Upper lobe of left lung (tissue), 6 donors: Measurements from ENCODE around the gene GALK2. TPM values are rescaled to one million over a fixed set of nuclear protein-coding genes. Genes with fewer than 3 reads are reported as not detected.

Experiments used
- ATAC-seq, 2 donors: fragments of 200-7000 bp; cut with Tn5 transposase; one replicate each; pipeline ENCODE4 v1.9.1; 2022; ENCODE audit warnings: mild to moderate bottlenecking in 2 of 2, moderate library complexity in 2 of 2; ENCODE audit not compliant: low FRiP score in 2 of 2
- DNase-seq, 2 donors: peaks; one replicate each; pipeline ENCODE4 v3.0.0-alpha.2; 2019 to 2020
- H3K27ac ChIP-seq, 4 donors: fragments of 200-600 bp; sonication (generic); one replicate each; pipeline ENCODE4 v1.5.1; 2016 to 2019
- H3K27me3 ChIP-seq, 4 donors: fragments of 200-600 bp; sonication (generic); one replicate each; pipeline ENCODE4 v1.5.1; 2017 to 2019
- H3K36me3 ChIP-seq, 4 donors: fragments of 200-600 bp; sonication (generic); one replicate each; pipeline ENCODE4 v1.5.1; 2016 to 2019
- H3K4me1 ChIP-seq, 4 donors: fragments of 200-600 bp; sonication (generic); one replicate each; pipeline ENCODE4 v1.5.1; 2018 to 2019
- H3K4me3 ChIP-seq, 4 donors: fragments of 200-600 bp; sonication (generic); one replicate each; pipeline ENCODE4 v1.5.1; 2017 to 2019; ENCODE audit warnings: mild to moderate bottlenecking in 2 of 4, moderate library complexity in 1 of 4
- H3K9me3 ChIP-seq, 4 donors: fragments of 200-600 bp; sonication (generic); one replicate each; pipeline ENCODE4 v1.5.1; 2018 to 2019
- CTCF ChIP-seq, 6 experiments: fragments of 450-650 bp in 4 of 6; fragments of 200-600 bp in 2 of 6; sonication (generic) in 2 of 6; IDR thresholded peaks; one replicate each; pipeline ENCODE4 v1.5.1; 2016 to 2019; ENCODE audit warnings: antibody characterized with exemption in 6 of 6
- EP300 ChIP-seq, 4 donors: sonication (generic); formaldehyde crosslinking; IDR thresholded peaks; one replicate each; pipeline ENCODE4 v1.5.1; 2017; ENCODE audit warnings: antibody characterized with exemption in 4 of 4, control low read depth in 2 of 4
- POLR2A ChIP-seq, 4 donors: fragments of 450-650 bp; IDR thresholded peaks; one replicate each; pipeline ENCODE4 v1.5.1; 2016 to 2017; ENCODE audit warnings: antibody characterized with exemption in 4 of 4, mild to moderate bottlenecking in 2 of 4
- POLR2AphosphoS5 ChIP-seq, 2 donors: sonication (generic); formaldehyde crosslinking; IDR thresholded peaks; one replicate each; pipeline ENCODE4 v1.5.1; 2017; ENCODE audit warnings: antibody characterized with exemption in 2 of 2
- WGBS, 2 donors: methylation state at CpG; one replicate each; pipeline ENCODE4 v1.1.5; 2017 to 2018; 5-methylcytosine and 5-hydroxymethylcytosine counted together
- total RNA-seq, 6 donors: library from RNA; depleted of rRNA in 4 of 6; stranded (reverse); fragments of >200 nt in 4 of 6; gene quantifications; one replicate each; pipeline versions ENCODE4 v1.1.0 to v1.2.1, GENCODE V29; 2016 to 2021
- donor health status: DM: no; HTN: no; CAD: no; lungs with moderate emphysema.
- donor health status: DM: no; HTN: yes; CAD: no; lungs with severe emphysema.

GALK2 gene
- total RNA-seq, 6 donors from 2014 or later, result 14.2 to 63.9 (median 40.7) TPM

- TF ChIP-seq POLR2AphosphoS5 (IDR thresholded peaks at IDR 0.05) (no peak), EP300 (IDR thresholded peaks at IDR 0.05) (no peak), CTCF (IDR thresholded peaks at IDR 0.05) (no peak), POLR2A (IDR thresholded peaks at IDR 0.05) (no peak)
- H3K4me3 ChIP-seq, result no peak overlapping the region
- H3K9me3 ChIP-seq, result no peaks in the 10 kb centered on the region
- H3K36me3 ChIP-seq, result peaks cover 0 to 36% (median 3%) of the 10 kb centered on the region in 4 donors
- no peaks in the 10 kb centered on the region for H3K27me3 ChIP-seq
- H3K4me1 ChIP-seq, result no peaks in the 10 kb centered on the region
- 100% methylated on average over 1 of the region's 1 CpG for WGBS, 2 donors
- ATAC-seq, result no peak
- no peak for DNase-seq
- no peak overlapping the region for H3K27ac ChIP-seq
Observed at GRCh38 chr15:49297584-49297983, 127.5 kb downstream of the GALK2 start.

DNA sequence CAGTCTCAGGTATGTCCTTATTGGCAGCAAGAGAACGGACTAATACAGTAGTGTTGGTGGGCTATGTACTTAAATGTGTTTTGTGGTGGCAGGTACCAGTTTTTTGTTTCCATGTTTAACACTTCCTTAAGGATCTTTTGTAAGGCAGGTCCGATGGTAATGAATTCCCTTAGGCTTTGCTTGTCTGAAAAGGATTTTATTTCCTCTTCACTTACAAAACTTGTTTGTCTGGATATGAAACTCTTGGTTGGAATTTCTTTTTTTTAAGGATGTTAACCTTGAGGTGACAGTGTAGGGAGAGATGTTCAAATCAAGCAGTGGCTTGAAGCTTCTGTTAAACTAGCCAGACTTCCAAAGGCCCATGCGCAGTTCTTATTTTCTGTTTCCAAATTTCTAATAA, 130.8 kb downstream of the GALK2 start:
- no peak for ATAC-seq
- TF ChIP-seq CTCF (IDR thresholded peaks at IDR 0.05) (no peak), EP300 (IDR thresholded peaks at IDR 0.05) (no peak), POLR2A (IDR thresholded peaks at IDR 0.05) (no peak), POLR2AphosphoS5 (IDR thresholded peaks at IDR 0.05) (no peak)
- Histone ChIP-seq H3K27me3 (no peaks in the 10 kb centered on the region), H3K4me3 (no peak overlapping the region), H3K9me3 (no peaks in the 10 kb centered on the region), H3K36me3 (peaks cover 0 to 30% (median 4%) of the 10 kb centered on the region in 4 donors), H3K27ac (no peak overlapping the region), H3K4me1 (no peaks in the 10 kb centered on the region)
- 93 to 94% methylated on average over 3 of the region's 3 CpGs for WGBS, 2 donors
- DNase-seq, result no peak

DNA sequence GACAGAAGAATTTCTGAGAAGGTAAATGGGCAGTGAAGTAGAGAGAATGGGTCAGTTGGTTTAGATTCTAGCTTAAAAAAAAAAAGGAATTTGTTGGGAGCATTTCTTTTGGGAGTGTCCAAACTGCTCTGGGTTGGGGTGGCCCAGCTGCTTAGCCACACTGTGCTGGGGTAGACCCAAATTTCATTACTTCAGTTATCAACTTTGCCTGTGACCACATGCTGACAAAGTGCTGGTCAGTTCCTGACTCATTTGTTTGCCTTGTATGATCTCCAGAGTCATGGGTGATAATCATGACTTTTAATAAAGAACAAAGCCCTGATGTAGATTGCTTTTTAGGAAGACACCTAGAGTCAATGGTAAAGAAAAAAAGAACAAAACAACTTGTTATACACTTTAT, 131.5 kb downstream of the GALK2 start:
- Histone ChIP-seq H3K27me3 (no peaks in the 10 kb centered on the region), H3K9me3 (no peaks in the 10 kb centered on the region), H3K27ac (no peak overlapping the region), H3K36me3 (peaks cover 0 to 25% (median 4%) of the 10 kb centered on the region in 4 donors), H3K4me1 (no peaks in the 10 kb centered on the region), H3K4me3 (no peak overlapping the region)
- no peak for ATAC-seq
- no peak for DNase-seq
- no peak for TF ChIP-seq POLR2AphosphoS5 (IDR thresholded peaks at IDR 0.05)
- no peak for TF ChIP-seq POLR2A (IDR thresholded peaks at IDR 0.05)
- no peak for TF ChIP-seq EP300 (IDR thresholded peaks at IDR 0.05)
- no peak for TF ChIP-seq CTCF (IDR thresholded peaks at IDR 0.05)

- no peak overlapping the region for H3K4me3 ChIP-seq
- peaks cover 0 to 29% (median 4%) of the 10 kb centered on the region in 4 donors for H3K36me3 ChIP-seq
- no peak overlapping the region for H3K27ac ChIP-seq
- TF ChIP-seq POLR2AphosphoS5 (IDR thresholded peaks at IDR 0.05) (no peak), CTCF (IDR thresholded peaks at IDR 0.05) (no peak), EP300 (IDR thresholded peaks at IDR 0.05) (no peak), POLR2A (IDR thresholded peaks at IDR 0.05) (no peak)
- WGBS, 2 donors, result 75 to 87% methylated on average over 3 of the region's 3 CpGs
- ATAC-seq (no peak), DNase-seq (no peak)
- no peaks in the 10 kb centered on the region for H3K27me3 ChIP-seq
- H3K9me3 ChIP-seq, result no peaks in the 10 kb centered on the region
- no peaks in the 10 kb centered on the region for H3K4me1 ChIP-seq
Observed at GRCh38 chr15:49303003-49303402, 133.0 kb downstream of the GALK2 start.

- H3K27me3 ChIP-seq, result no peaks in the 10 kb centered on the region
- TF ChIP-seq POLR2AphosphoS5 (IDR thresholded peaks at IDR 0.05) (no peak), CTCF (IDR thresholded peaks at IDR 0.05) (no peak), POLR2A (IDR thresholded peaks at IDR 0.05) (no peak), EP300 (IDR thresholded peaks at IDR 0.05) (no peak)
- no peaks in the 10 kb centered on the region for H3K4me1 ChIP-seq
- ATAC-seq (no peak), DNase-seq (no peak)
- H3K9me3 ChIP-seq, result no peaks in the 10 kb centered on the region
- H3K27ac ChIP-seq, result no peak overlapping the region
- H3K36me3 ChIP-seq, result peaks cover 0 to 28% (median 4%) of the 10 kb centered on the region in 4 donors
- H3K4me3 ChIP-seq, result no peak overlapping the region
- 64 to 81% methylated on average over 1 of the region's 1 CpG for WGBS, 2 donors
Observed at GRCh38 chr15:49306551-49306950, 136.5 kb downstream of the GALK2 start.
